ENCODE results near the gene RPRD2.

Gene RPRD2

DNA sequence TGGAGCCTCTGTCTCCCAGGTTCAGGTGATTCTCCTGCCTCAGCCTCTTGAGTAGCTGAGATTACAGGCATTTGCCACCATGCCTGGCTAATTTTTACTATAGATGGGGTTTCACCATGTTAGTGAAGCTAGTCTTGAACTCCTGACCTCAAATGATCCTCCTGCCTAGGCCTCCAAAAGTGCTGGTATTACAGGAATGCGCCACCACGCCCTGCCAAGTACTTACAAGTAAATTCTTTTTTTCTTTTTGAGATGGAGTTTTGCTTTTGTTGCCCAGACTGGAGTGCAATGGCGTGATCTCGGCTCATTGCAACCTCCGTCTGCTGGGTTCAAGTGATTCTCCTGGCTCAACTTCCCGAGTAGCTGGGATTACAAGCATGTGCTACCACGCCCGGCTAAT lies 42.5 kb downstream of the RPRD2 start:
- H3K4me3 ChIP-seq (ENCODE audit: low read depth, low read length): no peak overlapping the region
- TF ChIP-seq, protein P1, sequence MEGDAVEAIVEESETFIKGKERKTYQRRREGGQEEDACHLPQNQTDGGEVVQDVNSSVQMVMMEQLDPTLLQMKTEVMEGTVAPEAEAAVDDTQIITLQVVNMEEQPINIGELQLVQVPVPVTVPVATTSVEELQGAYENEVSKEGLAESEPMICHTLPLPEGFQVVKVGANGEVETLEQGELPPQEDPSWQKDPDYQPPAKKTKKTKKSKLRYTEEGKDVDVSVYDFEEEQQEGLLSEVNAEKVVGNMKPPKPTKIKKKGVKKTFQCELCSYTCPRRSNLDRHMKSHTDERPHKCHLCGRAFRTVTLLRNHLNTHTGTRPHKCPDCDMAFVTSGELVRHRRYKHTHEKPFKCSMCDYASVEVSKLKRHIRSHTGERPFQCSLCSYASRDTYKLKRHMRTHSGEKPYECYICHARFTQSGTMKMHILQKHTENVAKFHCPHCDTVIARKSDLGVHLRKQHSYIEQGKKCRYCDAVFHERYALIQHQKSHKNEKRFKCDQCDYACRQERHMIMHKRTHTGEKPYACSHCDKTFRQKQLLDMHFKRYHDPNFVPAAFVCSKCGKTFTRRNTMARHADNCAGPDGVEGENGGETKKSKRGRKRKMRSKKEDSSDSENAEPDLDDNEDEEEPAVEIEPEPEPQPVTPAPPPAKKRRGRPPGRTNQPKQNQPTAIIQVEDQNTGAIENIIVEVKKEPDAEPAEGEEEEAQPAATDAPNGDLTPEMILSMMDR (IDR thresholded peaks at IDR 0.05; ENCODE audit: low read depth, low read length, missing control alignments): no peak
- no peak for DNase-seq (ENCODE audit: low read depth)

- no peak for DNase-seq (ENCODE audit: low read depth)
- H3K4me3 ChIP-seq (ENCODE audit: low read depth, low read length): no peak overlapping the region
- TF ChIP-seq, protein P1 (IDR thresholded peaks at IDR 0.05; ENCODE audit: low read depth, low read length, missing control alignments): no peak
Observed at GRCh38 chr1:150407330-150407729, 43.4 kb downstream of the RPRD2 start.

DNA sequence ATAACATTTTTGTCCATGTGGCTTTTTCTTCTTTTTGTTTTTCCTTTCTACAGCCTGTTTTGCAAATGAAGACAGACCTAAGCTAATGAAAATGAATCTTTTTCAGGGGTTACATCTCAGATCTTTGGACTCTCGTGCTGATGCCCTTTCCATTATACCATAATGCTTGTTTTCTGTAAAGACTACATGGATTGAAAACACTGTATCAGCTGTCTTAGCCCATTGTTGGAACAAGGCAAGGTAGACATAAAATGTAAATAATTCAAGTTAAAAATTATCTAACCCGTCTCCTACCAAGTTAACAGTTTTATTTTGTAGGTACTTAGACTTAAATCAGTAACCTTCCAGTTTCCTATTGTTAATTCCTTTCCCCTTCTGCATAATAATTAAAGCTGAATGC lies 44.9 kb downstream of the RPRD2 start:
- DNase-seq (ENCODE audit: low read depth): no peak
- TF ChIP-seq, protein P1 (IDR thresholded peaks at IDR 0.05; ENCODE audit: low read depth, low read length, missing control alignments): no peak
- no peak overlapping the region for H3K4me3 ChIP-seq (ENCODE audit: low read depth, low read length)

GRCh38 chr1:150409504-150410362 lies 45.8 kb downstream of the RPRD2 start:
- no peak for DNase-seq (ENCODE audit: low read depth)
- no peak overlapping the region for H3K4me3 ChIP-seq (ENCODE audit: low read depth, low read length)
- TF ChIP-seq, protein P1 (IDR thresholded peaks at IDR 0.05; ENCODE audit: low read depth, low read length, missing control alignments): no peak

DNA sequence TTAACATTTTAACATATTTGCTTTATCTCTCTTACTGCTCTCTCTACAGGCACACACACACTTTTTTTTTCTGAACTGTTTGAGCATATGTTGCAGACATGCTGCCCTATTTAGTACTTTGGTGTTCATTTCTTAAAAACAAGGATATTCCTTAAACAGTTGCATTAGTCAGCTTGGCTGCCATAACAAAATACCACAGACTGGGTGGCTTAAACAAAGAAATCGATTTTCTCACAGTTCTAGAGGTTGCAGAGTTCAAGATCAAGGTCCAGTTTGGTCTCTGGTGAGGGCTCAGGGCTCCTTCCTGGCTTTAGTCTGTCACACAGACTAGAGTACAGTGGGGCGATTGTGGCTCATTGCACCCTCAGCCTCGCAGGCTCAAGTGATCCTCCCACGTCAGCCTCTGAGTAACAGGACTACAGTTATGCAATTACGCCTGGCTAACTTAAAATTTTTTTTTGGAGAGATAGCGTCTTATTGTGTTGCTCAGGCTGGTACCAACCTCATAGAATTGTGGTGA lies 46.7 kb downstream of the RPRD2 start:
- no peak for DNase-seq (ENCODE audit: low read depth)
- no peak overlapping the region for H3K4me3 ChIP-seq (ENCODE audit: low read depth, low read length)

GRCh38 chr1:150414592-150414991 lies 50.6 kb downstream of the RPRD2 start:
- no peak overlapping the region for H3K4me3 ChIP-seq (ENCODE audit: low read depth, low read length)
- no peak for DNase-seq (ENCODE audit: low read depth)
- TF ChIP-seq, protein P1 (IDR thresholded peaks at IDR 0.05; ENCODE audit: low read depth, low read length, missing control alignments): no peak

More for the DNA sequence above, 46.7 kb downstream of the RPRD2 start:
- TF ChIP-seq, protein P1 (IDR thresholded peaks at IDR 0.05; ENCODE audit: low read depth, low read length, missing control alignments): no peak
